Type B pancreatic cell (in vitro differentiated cells): Measurements from ENCODE around the gene GRWD1. TPM values are rescaled to one million over a fixed set of nuclear protein-coding genes. Genes with fewer than 3 reads are reported as not detected.

Source experiments
- DNase-seq: peaks from one replicate; pipeline ENCODE4 v3.0.0; 2021; ENCODE audit warnings: mixed read lengths; ENCODE audit not compliant: unreplicated experiment; ENCODE audit errors: extremely low spot score
- H3K27ac Mint-ChIP-seq: 2 replicates; pipeline ENCODE4 v1.8.0; 2021; ENCODE audit warnings: mild to moderate bottlenecking, mixed read lengths
- H3K27me3 Mint-ChIP-seq: 2 replicates; pipeline ENCODE4 v1.8.0; 2021; ENCODE audit warnings: mixed read lengths
- H3K36me3 Mint-ChIP-seq: 2 replicates; pipeline ENCODE4 v1.8.0; 2021; ENCODE audit warnings: mixed read lengths
- H3K4me1 Mint-ChIP-seq: one replicate; pipeline ENCODE4 v1.8.0; 2021; ENCODE audit warnings: mixed read lengths; ENCODE audit not compliant: unreplicated experiment
- H3K4me3 Mint-ChIP-seq: 2 replicates; pipeline ENCODE4 v1.8.0; 2021; ENCODE audit warnings: mild to moderate bottlenecking, mixed read lengths
- H3K9me3 Mint-ChIP-seq: 2 replicates; pipeline ENCODE4 v1.8.0; 2021; ENCODE audit warnings: mixed read lengths
- CTCF ChIP-seq: fragments of 200-600 bp; sonication (generic); conservative IDR thresholded peaks from 2 replicates; pipeline ENCODE4 v1.5.0; 2021; ENCODE audit warnings: antibody characterized with exemption, mild to moderate bottlenecking
- total RNA-seq: library from RNA; stranded (reverse); gene quantifications from 2 replicates; pipeline ENCODE4 v1.2.1, GENCODE V29; 2021; ENCODE audit warnings: low replicate concordance

The GRWD1 gene
- total RNA-seq, 1 donor from 2014 or later: 44.0 TPM

- no peaks in the 10 kb centered on the region for H3K9me3 Mint-ChIP-seq
- H3K36me3 Mint-ChIP-seq: peaks cover 7% of the 10 kb centered on the region
- H3K27me3 Mint-ChIP-seq: no peaks in the 10 kb centered on the region
- DNase-seq: no peak
- peaks cover 10% of the 10 kb centered on the region for H3K4me1 Mint-ChIP-seq
- TF ChIP-seq CTCF: no peak
- no peak overlapping the region for H3K27ac Mint-ChIP-seq
- H3K4me3 Mint-ChIP-seq: no peak overlapping the region
Measured at GRCh38 chr19:48448563-48448962, 2.8 kb downstream of the GRWD1 start.

- H3K9me3 Mint-ChIP-seq: no peaks in the 10 kb centered on the region
- no peak for TF ChIP-seq CTCF
- H3K36me3 Mint-ChIP-seq: peaks cover 13% of the 10 kb centered on the region
- no peaks in the 10 kb centered on the region for H3K4me1 Mint-ChIP-seq
- H3K27ac Mint-ChIP-seq: no peak overlapping the region
- no peaks in the 10 kb centered on the region for H3K27me3 Mint-ChIP-seq
- no peak overlapping the region for H3K4me3 Mint-ChIP-seq
- DNase-seq: no peak
Measured at GRCh38 chr19:48450441-48450840, 4.7 kb downstream of the GRWD1 start.

GRCh38 chr19:48450863-48451262 is 5.1 kb downstream of the GRWD1 start:
- TF ChIP-seq CTCF: no peak
- H3K4me3 Mint-ChIP-seq: no peak overlapping the region
- H3K4me1 Mint-ChIP-seq: no peaks in the 10 kb centered on the region
- no peak overlapping the region for H3K27ac Mint-ChIP-seq
- peaks cover 13% of the 10 kb centered on the region for H3K36me3 Mint-ChIP-seq
- no peak for DNase-seq
- no peaks in the 10 kb centered on the region for H3K9me3 Mint-ChIP-seq
- no peaks in the 10 kb centered on the region for H3K27me3 Mint-ChIP-seq

- Mint-ChIP-seq H3K27me3 (no peaks in the 10 kb centered on the region), H3K9me3 (no peaks in the 10 kb centered on the region), H3K27ac (no peak overlapping the region), H3K36me3 (peaks cover 13% of the 10 kb centered on the region), H3K4me1 (no peaks in the 10 kb centered on the region), H3K4me3 (no peak overlapping the region)
- DNase-seq: no peak
- no peak for TF ChIP-seq CTCF
Measured at GRCh38 chr19:48451624-48452023, 5.8 kb downstream of the GRWD1 start.

GRCh38 chr19:48452289-48453190 is 6.8 kb downstream of the GRWD1 start:
- H3K27me3 Mint-ChIP-seq: no peaks in the 10 kb centered on the region
- no peaks in the 10 kb centered on the region for H3K9me3 Mint-ChIP-seq
- no peaks in the 10 kb centered on the region for H3K4me1 Mint-ChIP-seq
- peak overlapping the region; percentile 64 for H3K27ac Mint-ChIP-seq
- H3K36me3 Mint-ChIP-seq: peaks cover 13% of the 10 kb centered on the region
- no peak for DNase-seq
- H3K4me3 Mint-ChIP-seq: no peak overlapping the region
- no peak for TF ChIP-seq CTCF
